Bronchial epithelial cell (primary cell): ENCODE data around the gene TCF19. TPM values are rescaled to one million over a fixed set of nuclear protein-coding genes. Genes with fewer than 3 reads are reported as not detected.

Experiments used
- DNase-seq: peaks from one replicate; pipeline ENCODE4 v3.0.0-alpha.2; 2010; ENCODE audit warnings: low read depth
- FAIRE-seq: peaks from 2 replicates; lab custom pipeline; 2011; peaks lifted over from hg19 to GRCh38; lab: Jason Lieb, UNC
- H3K27me3 ChIP-seq: 2 replicates; pipeline ENCODE4 v1.5.1; 2011; ENCODE audit warnings: low read length; ENCODE audit not compliant: control insufficient read depth, insufficient read depth
- H3K36me3 ChIP-seq: 2 replicates; pipeline ENCODE4 v1.5.1; 2011; ENCODE audit warnings: low read length; ENCODE audit not compliant: control insufficient read depth, insufficient read depth
- H3K4me3 ChIP-seq: 2 replicates; pipeline ENCODE4 v1.5.1; 2011; ENCODE audit warnings: mild to moderate bottlenecking, low read depth, low read length, control low read depth
- total RNA-seq: library from RNA; depleted of rRNA; stranded (reverse); fragments of >200 nt; gene quantifications from 2 replicates; pipeline ENCODE4 v1.2.1, GENCODE V29; 2014
- TF ChIP-seq, protein P1 (sequence below): IDR thresholded peaks from 2 replicates; pipeline ENCODE4 v1.5.1; 2011; ENCODE audit warnings: mild to moderate bottlenecking, moderate library complexity, low read length, control low read depth, inconsistent platforms; ENCODE audit not compliant: insufficient read depth, severe bottlenecking

TCF19 gene
- total RNA-seq, 1 donor from 2014 or later, result 1.1 TPM

DNA sequence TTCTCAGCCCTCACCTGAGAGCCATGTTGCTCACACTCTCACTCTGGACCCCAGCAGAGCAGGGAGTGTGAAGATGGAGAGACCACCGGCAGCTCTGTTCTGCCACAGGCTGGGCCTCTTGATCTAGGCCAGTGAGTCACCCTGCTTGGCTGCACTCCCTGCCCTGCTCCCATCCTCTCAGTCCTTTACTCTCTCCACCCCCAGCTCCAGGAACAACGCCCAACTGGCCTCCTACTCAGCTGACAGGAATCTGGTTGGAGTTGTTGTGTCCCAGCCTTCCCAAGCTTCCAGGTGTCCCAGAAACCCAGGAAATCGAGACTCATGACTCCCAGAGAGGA, 43.9 kb upstream of the TCF19 start, which contains the start of gene PSORS1C1:
Gene PSORS1C1 (plus strand): TSS at position 260 of the 338 bp plus-strand sequence. CDS start 14,833 bp downstream, outside the sequence.
- Histone ChIP-seq H3K36me3 (peaks cover 1% of the 10 kb centered on the region), H3K27me3 (peaks cover 6% of the 10 kb centered on the region), H3K4me3 (peak within 1 kb of the TSS; percentile 51)
- TF ChIP-seq, protein P1, sequence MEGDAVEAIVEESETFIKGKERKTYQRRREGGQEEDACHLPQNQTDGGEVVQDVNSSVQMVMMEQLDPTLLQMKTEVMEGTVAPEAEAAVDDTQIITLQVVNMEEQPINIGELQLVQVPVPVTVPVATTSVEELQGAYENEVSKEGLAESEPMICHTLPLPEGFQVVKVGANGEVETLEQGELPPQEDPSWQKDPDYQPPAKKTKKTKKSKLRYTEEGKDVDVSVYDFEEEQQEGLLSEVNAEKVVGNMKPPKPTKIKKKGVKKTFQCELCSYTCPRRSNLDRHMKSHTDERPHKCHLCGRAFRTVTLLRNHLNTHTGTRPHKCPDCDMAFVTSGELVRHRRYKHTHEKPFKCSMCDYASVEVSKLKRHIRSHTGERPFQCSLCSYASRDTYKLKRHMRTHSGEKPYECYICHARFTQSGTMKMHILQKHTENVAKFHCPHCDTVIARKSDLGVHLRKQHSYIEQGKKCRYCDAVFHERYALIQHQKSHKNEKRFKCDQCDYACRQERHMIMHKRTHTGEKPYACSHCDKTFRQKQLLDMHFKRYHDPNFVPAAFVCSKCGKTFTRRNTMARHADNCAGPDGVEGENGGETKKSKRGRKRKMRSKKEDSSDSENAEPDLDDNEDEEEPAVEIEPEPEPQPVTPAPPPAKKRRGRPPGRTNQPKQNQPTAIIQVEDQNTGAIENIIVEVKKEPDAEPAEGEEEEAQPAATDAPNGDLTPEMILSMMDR, result no peak
- FAIRE-seq, result peak; percentile 97
- DNase-seq, result peak; percentile 98

DNA sequence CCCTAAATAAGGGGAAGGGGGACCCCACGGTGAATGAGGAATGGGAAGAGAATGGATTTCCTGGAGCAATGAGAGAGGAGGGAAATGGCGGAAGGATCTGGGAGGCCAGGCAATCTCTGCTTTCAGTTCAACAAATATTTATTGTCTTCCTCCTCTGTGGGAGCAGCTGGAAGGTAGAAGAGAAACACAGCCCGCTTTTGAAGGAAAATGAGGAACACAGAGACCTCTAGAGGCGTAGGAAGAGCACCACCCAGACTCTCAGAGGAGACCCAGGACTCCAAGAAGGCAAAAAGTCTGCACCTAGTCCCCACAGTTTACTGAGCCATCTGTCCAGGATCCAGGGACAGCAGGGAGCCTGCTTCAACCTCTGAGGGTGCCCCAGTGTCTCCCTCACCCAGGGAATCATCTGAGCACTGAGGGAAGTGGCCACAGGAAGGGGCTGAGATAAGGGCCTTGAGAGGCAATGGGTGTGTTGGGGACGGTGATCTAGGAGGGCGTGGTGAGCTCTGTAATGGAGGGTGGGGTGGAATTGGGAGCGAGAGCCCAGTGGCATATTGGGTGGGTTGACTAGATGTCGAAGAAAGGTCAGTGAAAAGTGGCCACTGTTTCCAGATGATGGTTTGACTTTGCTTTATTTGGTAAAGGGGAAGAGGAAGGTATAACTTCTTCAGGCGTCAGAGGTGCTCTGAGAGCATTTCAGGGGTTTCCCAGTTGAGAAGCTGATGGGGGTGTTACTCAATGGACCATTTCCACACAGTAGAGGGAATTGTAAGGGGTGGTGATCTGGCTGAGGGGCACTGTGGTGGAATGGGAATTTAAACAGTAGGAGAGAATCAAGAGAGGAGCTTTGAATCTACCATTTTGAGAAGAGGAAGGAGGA, 43.2 kb upstream of the TCF19 start:
- H3K4me3 ChIP-seq, result peak overlapping the region; percentile 51
- TF ChIP-seq, protein P1, result peak; percentile 49
- DNase-seq (peak; percentile 62), FAIRE-seq (no peak)
- H3K27me3 ChIP-seq, result peaks cover 2% of the 10 kb centered on the region
- H3K36me3 ChIP-seq, result peaks cover 1% of the 10 kb centered on the region

DNA sequence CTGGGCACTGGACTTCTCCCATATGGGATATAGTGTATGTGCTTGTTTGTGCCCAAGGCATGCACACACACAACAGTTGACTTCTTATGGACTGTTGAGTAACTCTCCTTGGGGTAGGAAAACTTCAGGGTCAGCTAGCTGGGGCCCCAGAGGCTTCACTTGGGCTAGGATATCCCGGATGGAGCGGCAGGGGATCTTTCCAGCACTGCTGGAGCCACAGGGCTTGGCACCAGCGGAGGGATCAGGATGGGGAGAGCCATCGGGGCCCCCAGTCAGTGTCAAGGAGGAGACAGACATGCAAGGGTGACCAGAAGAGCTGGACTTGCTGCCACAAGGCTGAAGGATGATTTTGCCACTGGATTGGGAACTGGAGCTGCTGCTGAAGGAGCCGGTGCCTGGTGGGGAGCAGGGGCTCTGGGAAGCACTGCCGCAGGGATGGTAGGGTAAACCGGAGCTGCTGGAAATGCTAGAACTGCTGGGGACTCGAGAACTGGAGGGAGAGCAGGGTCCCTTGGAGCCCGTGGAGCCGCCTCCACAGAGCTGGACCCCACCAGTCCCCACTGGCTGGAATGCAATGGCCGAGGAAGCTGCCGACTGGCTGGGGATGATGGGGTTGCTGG, 42.3 kb upstream of the TCF19 start:
- DNase-seq (no peak), FAIRE-seq (no peak)
- Histone ChIP-seq H3K4me3 (no peak overlapping the region), H3K27me3 (no peaks in the 10 kb centered on the region), H3K36me3 (peaks cover 1% of the 10 kb centered on the region)
- TF ChIP-seq, protein P1, result no peak

DNA sequence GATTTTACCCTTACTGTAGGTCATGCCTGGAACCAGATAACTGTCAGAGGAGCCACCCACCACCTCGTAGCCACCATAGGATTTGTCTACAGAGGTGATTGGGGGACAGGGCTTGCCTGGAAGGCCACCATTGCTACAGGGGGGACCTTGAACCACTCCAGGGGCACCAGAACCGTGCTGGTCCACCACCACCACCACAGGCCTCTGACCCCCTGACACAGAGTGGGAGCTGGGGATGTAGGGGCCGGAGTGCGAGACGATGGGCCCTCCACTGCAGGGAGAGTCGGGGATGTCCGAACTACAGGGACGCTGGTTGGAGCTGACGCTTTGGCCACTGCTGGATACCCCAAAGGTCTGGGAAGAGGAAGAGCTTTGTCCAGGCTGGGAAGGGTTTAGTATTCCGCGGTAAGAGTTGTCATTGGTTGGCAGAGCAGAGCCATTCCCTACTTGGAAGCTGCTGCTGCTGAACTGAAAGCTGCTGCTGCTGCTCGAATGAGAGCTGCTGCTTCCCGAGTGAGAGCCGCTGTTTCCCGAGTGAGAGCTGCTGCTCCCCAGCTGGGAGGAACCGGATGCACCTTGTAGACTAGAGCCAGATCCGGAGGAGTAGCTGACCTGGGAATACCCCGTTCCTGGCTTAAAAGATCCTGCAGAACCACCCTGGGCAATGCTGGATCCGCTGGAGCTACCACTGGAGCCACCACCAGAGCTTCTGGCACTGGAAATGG, 41.6 kb upstream of the TCF19 start:
- Histone ChIP-seq H3K27me3 (no peaks in the 10 kb centered on the region), H3K4me3 (no peak overlapping the region), H3K36me3 (peaks cover 1% of the 10 kb centered on the region)
- FAIRE-seq (no peak), DNase-seq (no peak)
- TF ChIP-seq, protein P1, result no peak

DNA sequence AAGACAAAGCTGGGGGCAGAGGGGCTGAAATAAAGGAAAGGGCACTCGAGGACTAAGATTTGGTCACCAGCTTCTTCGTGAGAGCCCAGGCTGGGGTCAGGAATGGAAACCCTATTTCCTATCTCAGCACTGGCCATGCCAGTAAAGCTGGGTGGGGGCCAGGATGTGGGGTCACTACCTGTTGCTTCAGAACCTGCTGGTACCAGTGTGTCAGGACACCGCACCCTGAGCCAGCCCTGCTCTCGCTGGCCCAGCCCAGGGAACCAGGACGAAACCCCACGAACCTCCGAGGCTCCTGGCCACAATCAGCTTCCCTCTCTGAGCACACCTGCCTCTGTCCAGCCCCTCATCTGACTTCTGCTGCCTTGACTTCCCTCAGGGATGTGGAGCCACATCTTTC, 40.2 kb upstream of the TCF19 start:
- TF ChIP-seq, protein P1, result no peak
- DNase-seq, result no peak
- peak; percentile 52 for FAIRE-seq

More for the DNA sequence above, 40.2 kb upstream of the TCF19 start:
- no peaks in the 10 kb centered on the region for H3K27me3 ChIP-seq
- no peak overlapping the region for H3K4me3 ChIP-seq
- H3K36me3 ChIP-seq, result peaks cover 1% of the 10 kb centered on the region
